ENCODE measurements around the gene NPM3. TPM values are rescaled to one million over a fixed set of nuclear protein-coding genes. Genes with fewer than 3 reads are reported as not detected.
"Not testable (repeated sequence)": the region's sequence is repeated elsewhere in the genome, so short reads cannot be mapped to it uniquely, and the experiment has no call there.

NPM3 gene
- total RNA-seq, 2 experiments from 2014 or later: 255 to 260 TPM

DNA sequence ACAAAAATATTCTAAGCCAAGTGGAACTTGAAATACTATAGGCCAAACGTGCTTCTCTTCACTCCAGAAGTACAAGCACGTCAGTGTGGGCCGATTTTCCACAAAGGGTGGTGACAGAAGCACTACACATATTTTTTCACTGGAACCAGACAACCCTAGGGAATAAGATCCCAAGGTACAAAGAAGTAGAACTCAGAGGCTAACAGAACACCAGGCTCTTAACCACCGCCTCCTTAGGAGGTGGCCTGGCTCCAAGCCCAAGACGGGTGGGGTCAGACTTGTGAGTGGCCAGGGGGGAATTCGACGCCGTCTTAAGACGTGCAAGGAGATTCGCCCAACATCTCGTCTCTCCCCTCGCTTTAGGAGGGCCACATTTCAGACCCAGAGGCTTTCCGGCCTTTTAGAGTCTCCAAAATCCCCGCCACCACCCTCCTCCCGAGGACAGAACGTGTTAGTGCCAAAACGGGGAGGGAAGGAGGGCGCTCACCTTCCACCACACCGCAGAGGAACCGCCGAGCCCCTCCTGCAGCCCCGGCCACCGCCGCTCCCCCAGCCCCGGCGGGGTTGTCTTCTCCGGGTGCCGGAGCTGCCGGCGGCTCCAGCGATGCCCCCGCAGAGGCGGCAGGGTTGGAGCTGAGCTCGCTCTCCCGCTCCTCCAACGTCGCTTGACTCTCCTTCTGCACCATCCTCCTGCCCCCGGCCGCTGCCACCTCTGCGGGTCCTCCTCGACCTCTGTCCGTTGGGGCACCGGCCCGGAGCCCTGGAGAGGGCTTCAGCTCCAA, 34.3 kb upstream of the NPM3 start:
- H3K9me3 Mint-ChIP-seq: no peaks in the 10 kb centered on the region
- peaks cover 4% of the 10 kb centered on the region for H3K27me3 Mint-ChIP-seq
- H3K27ac Mint-ChIP-seq: peak overlapping the region; percentile 95
- peaks cover 24% of the 10 kb centered on the region for H3K36me3 Mint-ChIP-seq
- peak overlapping the region; percentile 93 for H3K4me3 Mint-ChIP-seq
- peak; percentile 55 for DNase-seq
- H3K4me1 Mint-ChIP-seq: peaks cover 51% of the 10 kb centered on the region

DNA sequence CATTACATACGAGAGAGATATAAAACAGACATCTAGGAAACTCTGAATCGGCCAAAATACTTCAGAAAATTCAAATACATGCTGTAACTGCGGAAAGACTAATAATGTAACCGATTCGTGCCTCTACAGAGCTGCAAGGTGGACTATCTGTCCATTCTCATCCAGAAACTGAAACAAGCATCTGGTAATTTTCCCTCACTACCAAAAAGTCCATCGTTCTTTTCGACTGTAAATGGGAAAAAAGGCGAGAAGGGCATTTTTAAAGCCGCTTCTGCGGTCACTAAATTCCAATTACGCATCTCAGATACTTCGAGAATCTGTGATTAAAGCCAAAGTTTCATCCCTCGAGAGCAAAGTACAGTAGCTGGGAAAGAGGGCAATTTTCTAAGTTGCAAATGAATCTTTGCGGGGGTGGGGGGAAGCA, 33.7 kb upstream of the NPM3 start:
- H3K4me3 Mint-ChIP-seq: peak overlapping the region; percentile 93
- no peak for DNase-seq
- peaks cover 23% of the 10 kb centered on the region for H3K36me3 Mint-ChIP-seq
- peaks cover 4% of the 10 kb centered on the region for H3K27me3 Mint-ChIP-seq
- peak overlapping the region; percentile 95 for H3K27ac Mint-ChIP-seq
- no peaks in the 10 kb centered on the region for H3K9me3 Mint-ChIP-seq
- H3K4me1 Mint-ChIP-seq: peaks cover 53% of the 10 kb centered on the region

GRCh38 chr10:101816376-101816775, 33.1 kb upstream of the NPM3 start:
- Mint-ChIP-seq H3K4me3 (peak overlapping the region; percentile 93), H3K36me3 (peaks cover 21% of the 10 kb centered on the region), H3K4me1 (peaks cover 54% of the 10 kb centered on the region), H3K27me3 (peaks cover 4% of the 10 kb centered on the region), H3K9me3 (no peaks in the 10 kb centered on the region), H3K27ac (peak overlapping the region; percentile 95)
- no peak for DNase-seq

DNA sequence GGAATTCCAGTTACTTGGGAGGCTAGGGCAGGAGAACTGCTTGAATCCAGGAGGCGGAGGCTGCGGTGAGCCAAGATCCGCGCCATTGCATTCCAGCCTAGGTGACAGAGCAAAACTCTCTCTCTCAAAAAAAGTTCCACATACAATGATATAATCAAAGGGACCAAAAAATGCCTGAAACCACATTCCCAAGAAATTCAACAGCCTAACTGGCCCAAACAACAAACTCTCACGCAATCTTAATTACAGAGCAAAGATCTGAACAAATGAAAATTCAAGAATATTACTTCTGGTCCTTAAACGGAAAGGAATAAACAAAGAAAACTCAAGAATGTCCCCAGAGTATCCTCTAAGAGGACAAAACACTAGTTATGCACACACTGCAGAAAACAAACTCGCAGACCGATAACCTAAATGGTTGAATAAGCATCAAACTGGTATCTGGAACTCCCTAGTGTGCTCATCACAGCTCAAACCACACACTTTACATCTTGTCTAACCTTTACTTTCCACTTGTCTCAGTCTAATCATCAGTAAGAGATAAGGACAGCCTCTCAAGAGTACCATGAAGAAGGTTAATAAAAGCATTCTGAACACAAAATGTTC, 31.3 kb upstream of the NPM3 start:
- peaks cover 55% of the 10 kb centered on the region for H3K4me1 Mint-ChIP-seq
- no peaks in the 10 kb centered on the region for H3K9me3 Mint-ChIP-seq
- H3K4me3 Mint-ChIP-seq: peak overlapping the region; percentile 93
- H3K27ac Mint-ChIP-seq: peak overlapping the region; percentile 95
- no peak for DNase-seq
- H3K27me3 Mint-ChIP-seq: peaks cover 4% of the 10 kb centered on the region
- peaks cover 24% of the 10 kb centered on the region for H3K36me3 Mint-ChIP-seq

GRCh38 chr10:101812606-101813005, 29.4 kb upstream of the NPM3 start:
- no peak overlapping the region for H3K4me3 Mint-ChIP-seq
- H3K9me3 Mint-ChIP-seq: no peaks in the 10 kb centered on the region
- no peak for DNase-seq
- peaks cover 29% of the 10 kb centered on the region for H3K36me3 Mint-ChIP-seq
- peak overlapping the region; percentile 54 for H3K27ac Mint-ChIP-seq
- H3K27me3 Mint-ChIP-seq: no peaks in the 10 kb centered on the region
- H3K4me1 Mint-ChIP-seq: peaks cover 55% of the 10 kb centered on the region

DNA sequence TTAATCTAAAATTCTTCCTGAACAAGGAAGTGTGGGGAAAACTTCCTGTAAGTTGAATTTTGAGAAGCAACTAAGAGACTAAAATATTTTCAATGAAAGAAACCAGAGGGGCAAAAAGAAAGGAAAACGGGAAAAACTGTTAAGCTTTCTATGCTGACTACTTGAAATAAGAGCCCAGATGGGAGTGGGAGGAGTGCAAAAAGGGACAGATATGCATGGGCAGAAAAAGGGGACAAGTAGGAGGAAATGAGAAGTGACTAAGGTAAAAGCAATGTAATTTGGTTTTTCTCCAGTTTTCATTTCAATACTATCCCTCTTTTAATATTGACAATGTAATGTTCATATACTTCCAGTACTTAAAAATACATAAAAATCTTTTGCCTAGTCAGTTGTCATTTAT, 23.9 kb upstream of the NPM3 start:
- peaks cover 31% of the 10 kb centered on the region for H3K4me1 Mint-ChIP-seq
- H3K9me3 Mint-ChIP-seq: no peaks in the 10 kb centered on the region
- H3K27ac Mint-ChIP-seq: peak overlapping the region; percentile 58

DNA sequence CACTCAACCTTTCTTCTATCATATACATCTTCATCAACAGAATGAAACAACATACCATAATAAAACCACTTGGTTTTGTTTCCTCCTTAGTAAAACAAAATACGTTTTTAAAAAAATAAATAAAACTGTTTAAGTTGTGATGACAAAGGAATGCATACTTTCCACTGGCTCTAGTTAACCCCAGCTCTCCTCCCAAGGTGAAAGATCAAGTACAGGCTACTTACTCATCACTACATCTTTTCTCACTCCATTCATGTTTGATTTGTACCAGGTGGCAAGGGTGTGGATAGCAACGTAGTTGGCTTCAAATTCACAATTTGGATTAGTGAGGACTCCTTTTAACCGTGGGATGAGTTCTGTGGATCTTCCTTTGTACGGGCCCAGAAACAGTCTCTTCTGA, 20.3 kb upstream of the NPM3 start:
- Mint-ChIP-seq H3K4me3 (no peak overlapping the region), H3K9me3 (no peaks in the 10 kb centered on the region), H3K4me1 (peaks cover 33% of the 10 kb centered on the region), H3K27ac (peak overlapping the region; percentile 46), H3K27me3 (no peaks in the 10 kb centered on the region), H3K36me3 (peaks cover 44% of the 10 kb centered on the region)
- no peak for DNase-seq

More for the DNA sequence above, 23.9 kb upstream of the NPM3 start:
- H3K27me3 Mint-ChIP-seq: no peaks in the 10 kb centered on the region
- no peak for DNase-seq
- H3K4me3 Mint-ChIP-seq: no peak overlapping the region
- peaks cover 26% of the 10 kb centered on the region for H3K36me3 Mint-ChIP-seq

DNA sequence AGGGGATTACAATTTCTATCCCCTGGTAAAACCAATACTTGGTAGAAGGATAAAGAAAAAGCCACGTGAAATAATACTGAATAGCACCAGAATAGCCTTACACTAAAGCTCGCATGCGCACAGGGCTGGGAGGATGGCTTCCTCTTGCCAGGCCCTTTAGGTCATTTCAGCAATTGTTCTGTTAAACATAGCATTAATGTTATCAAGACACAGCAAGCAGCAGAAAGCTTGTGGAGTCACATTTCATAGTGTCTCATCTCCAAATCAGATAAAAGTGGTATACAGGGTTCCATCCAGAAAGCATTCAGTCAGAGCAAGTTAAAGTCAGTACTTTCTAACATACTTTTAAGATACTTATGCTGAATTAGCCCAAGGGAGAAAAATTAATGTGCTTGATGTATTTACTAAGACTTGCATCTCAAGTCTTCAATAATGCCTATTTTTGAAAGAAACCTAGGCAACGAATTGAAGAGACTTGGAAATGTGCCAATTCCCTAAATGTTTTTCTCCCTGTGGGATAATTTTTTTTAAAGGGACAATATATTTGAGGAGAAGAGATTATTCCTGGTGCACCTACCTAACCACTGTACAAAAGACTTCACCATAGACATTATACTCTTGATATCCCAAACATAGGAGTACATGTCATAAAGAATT, 14.3 kb upstream of the NPM3 start:
- Mint-ChIP-seq H3K4me3 (no peak overlapping the region), H3K4me1 (peaks cover 31% of the 10 kb centered on the region), H3K27ac (peak overlapping the region; percentile 51), H3K27me3 (no peaks in the 10 kb centered on the region), H3K36me3 (peaks cover 46% of the 10 kb centered on the region), H3K9me3 (no peaks in the 10 kb centered on the region)
- no peak for DNase-seq

- Mint-ChIP-seq H3K27ac (no peak overlapping the region), H3K4me3 (no peak overlapping the region), H3K27me3 (no peaks in the 10 kb centered on the region), H3K9me3 (no peaks in the 10 kb centered on the region), H3K4me1 (peaks cover 13% of the 10 kb centered on the region), H3K36me3 (peaks cover 22% of the 10 kb centered on the region)
- DNase-seq: no peak
Measured at GRCh38 chr10:101793526-101793925, 10.3 kb upstream of the NPM3 start.

- no peak overlapping the region for H3K4me3 Mint-ChIP-seq
- H3K36me3 Mint-ChIP-seq: peaks cover 16% of the 10 kb centered on the region
- DNase-seq: no peak
- no peak overlapping the region for H3K27ac Mint-ChIP-seq
- H3K4me1 Mint-ChIP-seq: peaks cover 12% of the 10 kb centered on the region
- H3K27me3 Mint-ChIP-seq: no peaks in the 10 kb centered on the region
- H3K9me3 Mint-ChIP-seq: no peaks in the 10 kb centered on the region
Measured at GRCh38 chr10:101789686-101790085, 6.4 kb upstream of the NPM3 start.

- Mint-ChIP-seq H3K4me1 (peaks cover 16% of the 10 kb centered on the region), H3K36me3 (peaks cover 21% of the 10 kb centered on the region)
- H3K27me3 Mint-ChIP-seq, H3K27ac Mint-ChIP-seq, H3K9me3 Mint-ChIP-seq, DNase-seq, H3K4me3 Mint-ChIP-seq: not testable (repeated sequence)
Measured at GRCh38 chr10:101789231-101789630, 6.0 kb upstream of the NPM3 start.

GRCh38 chr10:101785801-101786200, 2.6 kb upstream of the NPM3 start:
- peaks cover 36% of the 10 kb centered on the region for H3K4me1 Mint-ChIP-seq
- no peaks in the 10 kb centered on the region for H3K27me3 Mint-ChIP-seq
- H3K36me3 Mint-ChIP-seq: peaks cover 42% of the 10 kb centered on the region
- H3K27ac Mint-ChIP-seq: peak overlapping the region; percentile 62
- no peaks in the 10 kb centered on the region for H3K9me3 Mint-ChIP-seq
- H3K4me3 Mint-ChIP-seq: no peak overlapping the region
- DNase-seq: no peak

- Mint-ChIP-seq H3K27ac (peak overlapping the region; percentile 100), H3K9me3 (no peaks in the 10 kb centered on the region), H3K4me3 (peak overlapping the region; percentile 100), H3K27me3 (no peaks in the 10 kb centered on the region), H3K4me1 (peaks cover 41% of the 10 kb centered on the region), H3K36me3 (peaks cover 44% of the 10 kb centered on the region)
- no peak for DNase-seq
Measured at GRCh38 chr10:101784558-101784957, 1.3 kb upstream of the NPM3 start.

DNA sequence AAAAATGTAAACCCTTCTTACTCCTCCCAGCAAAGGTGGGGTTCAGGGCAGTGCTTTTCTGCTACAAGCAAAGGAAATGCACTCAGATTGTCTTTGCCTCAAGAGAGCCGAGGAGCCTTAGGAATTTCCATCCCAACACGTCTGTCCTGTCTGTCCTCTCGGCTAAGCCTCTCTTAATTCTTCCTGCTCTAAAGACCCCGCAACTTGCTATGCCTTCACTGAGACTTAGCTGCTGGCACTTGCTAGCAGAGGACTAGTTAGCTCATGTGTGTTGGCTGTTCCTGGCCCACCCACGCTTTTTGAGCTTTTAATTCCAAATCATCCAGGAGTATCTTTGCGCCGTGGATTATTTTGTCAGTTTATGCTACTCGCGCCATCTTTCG, 481 bp upstream of the NPM3 start:
- Mint-ChIP-seq H3K36me3 (peaks cover 51% of the 10 kb centered on the region), H3K4me1 (peaks cover 46% of the 10 kb centered on the region), H3K27ac (peak overlapping the region; percentile 100), H3K9me3 (no peaks in the 10 kb centered on the region), H3K4me3 (peak overlapping the region; percentile 100), H3K27me3 (peaks cover 7% of the 10 kb centered on the region)
- no peak for DNase-seq

DNA sequence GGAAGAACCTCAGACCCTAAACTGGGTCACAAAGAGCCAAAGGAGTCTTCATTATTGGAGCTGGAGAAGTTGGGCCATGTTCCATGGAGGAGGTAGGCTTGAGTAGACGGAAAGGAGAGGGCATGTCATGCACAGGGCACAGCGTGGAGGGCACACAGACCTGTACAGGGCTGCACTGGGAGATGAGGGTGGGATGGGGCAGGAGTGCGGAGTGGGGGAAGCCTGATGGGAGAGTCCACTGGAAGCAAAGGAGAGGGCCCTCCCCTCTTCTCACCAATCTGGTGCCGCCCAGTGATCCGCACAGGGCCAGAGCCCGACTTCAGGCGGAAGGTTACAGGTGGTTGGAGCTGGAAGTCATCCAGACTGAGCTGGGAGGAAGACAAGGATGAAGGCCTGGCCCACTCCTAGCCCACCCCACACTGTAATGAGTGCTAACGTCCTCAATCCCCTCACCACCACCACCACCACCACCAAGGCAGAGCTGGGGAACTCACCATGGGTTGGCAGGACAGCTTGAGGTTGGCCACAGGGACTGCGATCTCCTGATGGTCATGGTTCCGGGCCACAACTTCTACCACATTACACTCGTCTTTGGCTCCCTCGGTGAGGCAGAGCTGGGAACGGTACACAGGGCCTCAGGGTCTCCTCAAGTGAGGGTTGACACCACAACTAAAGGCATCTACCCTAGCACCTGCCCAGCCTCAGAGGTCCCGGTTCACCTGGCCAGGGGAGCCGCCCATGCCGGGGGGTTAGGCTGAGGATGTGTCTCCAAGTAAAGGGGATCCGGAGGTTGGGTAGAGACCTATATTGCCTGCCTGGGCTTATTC, 1.0 kb downstream of the NPM3 start:
- peaks cover 20% of the 10 kb centered on the region for H3K27me3 Mint-ChIP-seq
- peaks cover 46% of the 10 kb centered on the region for H3K4me1 Mint-ChIP-seq
- no peak for DNase-seq

More for the DNA sequence above, 1.0 kb downstream of the NPM3 start:
- no peaks in the 10 kb centered on the region for H3K9me3 Mint-ChIP-seq
- H3K27ac Mint-ChIP-seq: peak overlapping the region; percentile 100
- peak overlapping the region; percentile 100 for H3K4me3 Mint-ChIP-seq
- H3K36me3 Mint-ChIP-seq: peaks cover 58% of the 10 kb centered on the region

Measured in activated naive CD8-positive, alpha-beta T cell treated with anti-CD3 and anti-CD28 coated beads for 36 hours (primary cell).